ENCODE measurements around the gene SYNGAP1.
A peak's percentile ranks its signal among the peaks of the same experiment; 100 is the strongest.

SYNGAP1 gene

DNA sequence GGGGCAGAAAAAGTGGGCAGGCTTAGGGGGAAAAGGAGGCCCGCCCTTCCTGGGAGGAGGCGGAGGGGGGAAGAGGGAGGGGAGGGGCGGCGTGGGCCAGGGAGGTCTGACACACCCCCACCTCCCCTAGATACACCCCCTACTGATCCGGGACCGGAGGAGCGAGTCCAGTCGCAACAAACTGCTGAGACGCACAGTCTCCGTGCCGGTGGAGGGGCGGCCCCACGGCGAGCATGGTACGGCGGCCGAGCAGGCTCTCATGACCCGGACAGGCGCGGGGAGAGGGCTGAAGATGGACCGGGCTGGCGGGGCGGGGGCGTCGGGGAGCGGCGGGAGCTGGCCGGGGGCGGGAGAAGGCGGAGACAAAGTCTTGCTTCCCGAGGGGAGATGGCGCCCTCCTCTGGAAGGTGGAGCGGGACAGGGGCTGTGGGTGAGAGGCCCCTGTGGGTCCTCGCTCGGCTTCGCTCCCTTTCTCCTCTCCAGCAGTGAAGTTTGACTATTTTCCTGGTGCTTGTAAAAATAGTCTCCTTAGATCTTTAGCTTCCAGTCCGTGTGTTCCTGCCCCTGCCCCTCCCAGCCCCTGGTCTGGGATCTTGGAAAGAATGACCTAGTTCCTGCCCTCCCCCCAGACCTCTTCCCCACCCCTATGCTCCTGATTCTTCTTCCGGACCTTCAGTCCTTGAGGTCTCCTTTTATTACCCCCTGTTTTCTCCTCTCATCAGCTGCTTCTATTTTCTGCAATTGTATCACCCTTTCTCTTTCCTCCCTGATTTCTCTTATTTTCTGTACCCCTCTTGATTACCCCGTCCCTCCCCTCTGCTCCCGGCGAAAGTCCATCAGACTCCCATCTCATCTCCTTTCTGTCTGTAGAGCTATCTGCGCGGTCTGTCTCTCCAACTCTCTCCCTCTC is 6.1 kb downstream of the SYNGAP1 start:
- peak overlapping the region; percentile 94 for H3K4me2 ChIP-seq (ENCODE audit: low read length)
- peak overlapping the region; percentile 83; the same call in 1 of the 2 replicates for H2AFZ ChIP-seq (ENCODE audit: low read depth, low read length)
- peak overlapping the region; percentile 99 for H3K9ac ChIP-seq (ENCODE audit: low read length)
- no peaks in the 10 kb centered on the region for H3K79me2 ChIP-seq (ENCODE audit: low read length)
- peak overlapping the region; percentile 100 for H3K4me3 ChIP-seq (ENCODE audit: low read length)
- H3K27me3 ChIP-seq (ENCODE audit: low read depth, low read length): 0 out of 2 replicates have a peak, but pooled peaks cover 2% of the 10 kb centered on the region
- TF ChIP-seq, protein P1, sequence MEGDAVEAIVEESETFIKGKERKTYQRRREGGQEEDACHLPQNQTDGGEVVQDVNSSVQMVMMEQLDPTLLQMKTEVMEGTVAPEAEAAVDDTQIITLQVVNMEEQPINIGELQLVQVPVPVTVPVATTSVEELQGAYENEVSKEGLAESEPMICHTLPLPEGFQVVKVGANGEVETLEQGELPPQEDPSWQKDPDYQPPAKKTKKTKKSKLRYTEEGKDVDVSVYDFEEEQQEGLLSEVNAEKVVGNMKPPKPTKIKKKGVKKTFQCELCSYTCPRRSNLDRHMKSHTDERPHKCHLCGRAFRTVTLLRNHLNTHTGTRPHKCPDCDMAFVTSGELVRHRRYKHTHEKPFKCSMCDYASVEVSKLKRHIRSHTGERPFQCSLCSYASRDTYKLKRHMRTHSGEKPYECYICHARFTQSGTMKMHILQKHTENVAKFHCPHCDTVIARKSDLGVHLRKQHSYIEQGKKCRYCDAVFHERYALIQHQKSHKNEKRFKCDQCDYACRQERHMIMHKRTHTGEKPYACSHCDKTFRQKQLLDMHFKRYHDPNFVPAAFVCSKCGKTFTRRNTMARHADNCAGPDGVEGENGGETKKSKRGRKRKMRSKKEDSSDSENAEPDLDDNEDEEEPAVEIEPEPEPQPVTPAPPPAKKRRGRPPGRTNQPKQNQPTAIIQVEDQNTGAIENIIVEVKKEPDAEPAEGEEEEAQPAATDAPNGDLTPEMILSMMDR (IDR thresholded peaks at IDR 0.05; ENCODE audit: low read depth, low read length): peak; percentile 44
- TF ChIP-seq EZH2phosphoT487 (IDR thresholded peaks at IDR 0.05; ENCODE audit: low read depth): no peak
- H3K4me1 ChIP-seq (ENCODE audit: low read length): peaks cover 32% of the 10 kb centered on the region
- peak overlapping the region; percentile 74 for H3K27ac ChIP-seq (ENCODE audit: low read length)
- no peaks in the 10 kb centered on the region for H4K20me1 ChIP-seq (ENCODE audit: insufficient read depth, low read length)
- no peaks in the 10 kb centered on the region for H3K9me3 ChIP-seq (ENCODE audit: insufficient read depth, low read length)
- H3K36me3 ChIP-seq (replicated peaks; ENCODE audit: low read depth, low read length): no peaks in the 10 kb centered on the region

DNA sequence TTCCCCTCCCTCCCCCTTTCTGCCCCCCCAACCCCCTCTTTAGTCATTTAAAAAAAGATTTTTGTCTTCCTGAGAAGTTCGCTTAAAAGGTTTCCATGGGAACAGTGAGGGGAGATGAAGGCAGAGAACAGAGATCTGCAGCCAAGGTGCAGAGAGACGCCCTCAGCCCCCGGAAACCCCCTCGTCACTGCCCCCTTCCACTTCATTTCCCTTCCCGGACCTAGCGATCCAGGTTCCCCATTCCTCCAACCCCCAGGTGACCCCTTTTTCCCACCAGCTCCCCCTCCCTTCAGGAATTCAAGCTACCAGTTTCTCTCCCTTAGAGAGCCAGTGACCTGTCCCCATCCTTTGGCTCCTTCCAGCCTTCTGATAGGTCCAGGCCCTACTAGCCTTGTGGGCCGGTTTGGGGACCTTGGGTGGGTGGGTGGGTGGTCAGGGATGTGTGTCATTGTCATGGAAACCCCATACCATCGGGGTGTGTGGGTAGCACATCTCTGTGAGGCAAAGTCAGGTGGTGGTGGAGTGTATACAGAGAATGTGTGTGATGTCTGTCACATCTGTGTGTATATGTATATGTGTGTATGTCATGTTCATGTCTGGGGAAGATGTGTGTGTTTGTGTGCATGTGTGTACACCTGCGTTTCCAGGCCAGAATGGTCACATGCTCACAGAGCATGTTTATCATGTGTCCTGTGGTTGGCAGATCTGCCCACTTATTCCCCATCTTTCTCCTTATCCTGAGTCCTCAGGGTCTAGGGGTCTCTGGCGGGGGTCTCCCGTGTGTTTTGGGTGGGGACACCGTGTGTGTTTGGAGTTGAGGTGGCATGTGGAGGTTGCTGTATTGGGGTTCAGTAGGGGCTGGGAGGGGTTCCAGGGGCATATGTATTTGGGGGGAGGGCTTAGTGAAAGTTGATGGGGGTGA is 7.0 kb downstream of the SYNGAP1 start:
- Histone ChIP-seq H3K79me2 (ENCODE audit: low read length) (no peaks in the 10 kb centered on the region), H3K4me1 (ENCODE audit: low read length) (peaks cover 41% of the 10 kb centered on the region), H3K4me2 (ENCODE audit: low read length) (peak overlapping the region; percentile 94), H3K9me3 (ENCODE audit: insufficient read depth, low read length) (no peaks in the 10 kb centered on the region), H3K9ac (ENCODE audit: low read length) (peak overlapping the region; percentile 99; the same call in 1 of the 2 replicates), H3K27ac (ENCODE audit: low read length) (peak overlapping the region; percentile 74), H4K20me1 (ENCODE audit: insufficient read depth, low read length) (no peaks in the 10 kb centered on the region), H3K27me3 (ENCODE audit: low read depth, low read length) (no peaks in the 10 kb centered on the region), H3K4me3 (ENCODE audit: low read length) (peak overlapping the region; percentile 100), H3K36me3 (replicated peaks; ENCODE audit: low read depth, low read length) (no peaks in the 10 kb centered on the region), H2AFZ (ENCODE audit: low read depth, low read length) (no peak overlapping the region)
- no peak for TF ChIP-seq EZH2phosphoT487 (IDR thresholded peaks at IDR 0.05; ENCODE audit: low read depth)
- TF ChIP-seq, protein P1 (IDR thresholded peaks at IDR 0.05; ENCODE audit: low read depth, low read length): no peak

DNA sequence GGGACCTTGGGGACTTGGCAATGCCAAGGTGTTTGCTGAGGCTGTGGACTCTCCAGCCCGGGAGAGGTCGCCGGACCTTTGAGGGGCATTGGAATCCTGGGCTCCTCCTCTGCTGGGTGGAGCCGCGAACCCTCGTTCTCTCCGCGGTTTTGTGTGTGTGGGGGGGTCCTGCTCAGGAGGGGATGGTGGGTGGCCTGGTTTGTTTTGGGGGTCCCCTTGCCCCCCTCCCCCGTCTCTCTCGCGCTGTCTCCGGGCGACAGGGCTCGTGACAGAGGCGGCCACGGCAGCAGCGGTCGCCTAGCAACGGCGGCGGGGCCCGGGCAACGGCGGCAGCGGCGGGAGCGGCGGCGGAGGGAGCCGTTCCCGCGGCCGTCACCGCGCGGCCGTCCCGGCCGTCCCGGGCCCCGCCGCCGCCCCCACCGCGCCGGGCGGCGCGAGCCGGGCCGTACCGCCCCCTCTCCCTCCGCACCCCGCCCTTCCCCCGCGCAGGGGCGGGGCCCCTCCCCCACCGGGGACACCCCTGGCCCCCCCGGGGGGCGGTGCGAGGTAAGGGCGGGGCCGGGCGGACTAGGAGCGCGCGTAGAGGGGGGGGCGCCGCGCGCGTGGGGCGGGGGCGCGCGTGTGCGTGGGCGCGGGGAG is 7.8 kb downstream of the SYNGAP1 start:
- Histone ChIP-seq H4K20me1 (ENCODE audit: insufficient read depth, low read length) (no peaks in the 10 kb centered on the region), H3K27ac (ENCODE audit: low read length) (no peak overlapping the region), H3K9me3 (ENCODE audit: insufficient read depth, low read length) (no peaks in the 10 kb centered on the region), H3K36me3 (replicated peaks; ENCODE audit: low read depth, low read length) (no peaks in the 10 kb centered on the region), H3K4me1 (ENCODE audit: low read length) (peaks cover 45% of the 10 kb centered on the region), H3K27me3 (ENCODE audit: low read depth, low read length) (no peaks in the 10 kb centered on the region), H3K79me2 (ENCODE audit: low read length) (no peaks in the 10 kb centered on the region), H3K9ac (ENCODE audit: low read length) (peak overlapping the region; percentile 56; the same call in 1 of the 2 replicates), H3K4me3 (ENCODE audit: low read length) (peak overlapping the region; percentile 82), H2AFZ (ENCODE audit: low read depth, low read length) (no peak overlapping the region), H3K4me2 (ENCODE audit: low read length) (peak overlapping the region; percentile 92)
- TF ChIP-seq EZH2phosphoT487 (IDR thresholded peaks at IDR 0.05; ENCODE audit: low read depth): no peak
- TF ChIP-seq, protein P1 (IDR thresholded peaks at IDR 0.05; ENCODE audit: low read depth, low read length): 0 out of 2 replicates have a peak, but pooled peaks have one; percentile 6

Data from OCI-LY3 (cell line).